H9 (cell line): ENCODE results near the gene NAB2. TPM values are rescaled to one million over a fixed set of nuclear protein-coding genes. Genes with fewer than 3 reads are reported as not detected.

Experiments
- DNase-seq: peaks from one replicate; pipeline ENCODE4 v3.0.0-alpha.2; 2017
- H2AFZ ChIP-seq: one replicate; pipeline ENCODE4 v1.6.1; 2013; ENCODE audit warnings: mild to moderate bottlenecking, low read length, control low read depth, moderate library complexity
- H2AK5ac ChIP-seq: 2 replicates; pipeline ENCODE4 v1.6.1; 2013; ENCODE audit warnings: low read length, control low read depth, mixed read lengths; ENCODE audit not compliant: insufficient read length
- H2BK120ac ChIP-seq: one replicate; pipeline ENCODE4 v1.6.1; 2013; ENCODE audit warnings: low read depth, mild to moderate bottlenecking, low read length, control low read depth, inconsistent platforms; ENCODE audit not compliant: poor library complexity, severe bottlenecking
- H2BK12ac ChIP-seq: 2 replicates; pipeline ENCODE4 v1.6.1; 2013; ENCODE audit warnings: low read length, control low read depth, mixed read lengths, low read depth; ENCODE audit not compliant: insufficient read length
- H2BK15ac ChIP-seq: 2 replicates; pipeline ENCODE4 v1.6.1; 2013; ENCODE audit warnings: low read depth, low read length, control low read depth
- H2BK20ac ChIP-seq: one replicate; pipeline ENCODE4 v1.6.1; 2013; ENCODE audit warnings: low read depth, mild to moderate bottlenecking, low read length, control low read depth, inconsistent platforms; ENCODE audit not compliant: poor library complexity, severe bottlenecking
- H2BK5ac ChIP-seq: 2 replicates; pipeline ENCODE4 v1.6.1; 2013; ENCODE audit warnings: low read length, control low read depth, mixed read lengths; ENCODE audit not compliant: insufficient read length
- H3K14ac ChIP-seq: 2 replicates; pipeline ENCODE4 v1.6.1; 2013; ENCODE audit warnings: low read length, control low read depth; ENCODE audit not compliant: insufficient read depth
- H3K18ac ChIP-seq: 2 replicates; pipeline ENCODE4 v1.6.1; 2013; ENCODE audit warnings: low read depth, mild to moderate bottlenecking, mixed read lengths, low read length, control low read depth; ENCODE audit not compliant: insufficient read length
- H3K23ac ChIP-seq: 2 replicates; pipeline ENCODE4 v1.6.1; 2013; ENCODE audit warnings: low read length, control low read depth, mixed read lengths, low read depth; ENCODE audit not compliant: insufficient read length
- H3K23me2 ChIP-seq: 2 replicates; pipeline ENCODE4 v1.6.1; 2013; ENCODE audit warnings: low read depth, mild to moderate bottlenecking, mixed read lengths, low read length, control low read depth; ENCODE audit not compliant: insufficient read length, poor library complexity, severe bottlenecking
- H3K27ac ChIP-seq: 2 replicates; pipeline ENCODE4 v1.5.1; 2013; ENCODE audit warnings: low read length, control low read depth, mixed read lengths, low read depth; ENCODE audit not compliant: insufficient read length
- H3K27me3 ChIP-seq: 2 replicates; pipeline ENCODE4 v1.6.1; 2013; ENCODE audit warnings: low read length, control low read depth, inconsistent platforms; ENCODE audit not compliant: insufficient read depth
- H3K4ac ChIP-seq: 2 replicates; pipeline ENCODE4 v1.6.1; 2013; ENCODE audit warnings: low read depth, mild to moderate bottlenecking, control low read depth, inconsistent platforms, low read length, moderate library complexity
- H3K4me1 ChIP-seq: 2 replicates; pipeline ENCODE4 v1.6.1; 2013; ENCODE audit warnings: low read length, control low read depth, inconsistent platforms; ENCODE audit not compliant: insufficient read depth
- H3K4me2 ChIP-seq: 2 replicates; pipeline ENCODE4 v1.6.1; 2013; ENCODE audit warnings: low read length, control low read depth, mixed read lengths; ENCODE audit not compliant: insufficient read length, insufficient read depth
- H3K56ac ChIP-seq: 2 replicates; pipeline ENCODE4 v1.6.1; 2013; ENCODE audit warnings: low read depth, mild to moderate bottlenecking, mixed read lengths, low read length, control low read depth; ENCODE audit not compliant: insufficient read length
- H3K79me1 ChIP-seq: 2 replicates; pipeline ENCODE4 v1.6.1; 2013; ENCODE audit warnings: low read depth, mild to moderate bottlenecking, moderate library complexity, low read length, control low read depth, inconsistent platforms; ENCODE audit not compliant: insufficient read depth, poor library complexity, severe bottlenecking
- H3K79me2 ChIP-seq: 2 replicates; pipeline ENCODE4 v1.6.1; 2013; ENCODE audit warnings: low read length, control low read depth, inconsistent platforms; ENCODE audit not compliant: insufficient read depth
- H3K9ac ChIP-seq: 2 replicates; pipeline ENCODE4 v1.6.1; 2013; ENCODE audit warnings: low read length, control low read depth, mixed read lengths; ENCODE audit not compliant: insufficient read length; ENCODE audit errors: extremely low read depth
- H3K9me3 ChIP-seq: one replicate; pipeline ENCODE4 v1.6.1; 2013; ENCODE audit warnings: low read depth, low read length, inconsistent platforms; ENCODE audit not compliant: control insufficient read depth
- H3T11ph ChIP-seq: one replicate; pipeline ENCODE4 v1.6.1; 2013; ENCODE audit warnings: mild to moderate bottlenecking, low read length, control low read depth, inconsistent platforms
- H4K20me1 ChIP-seq: one replicate; pipeline ENCODE4 v1.6.1; 2013; ENCODE audit not compliant: control insufficient read depth, insufficient read length, insufficient read depth
- H4K5ac ChIP-seq: 2 replicates; pipeline ENCODE4 v1.6.1; 2013; ENCODE audit warnings: low read depth, mild to moderate bottlenecking, mixed read lengths, low read length, control low read depth; ENCODE audit not compliant: insufficient read length
- H4K8ac ChIP-seq: replicated peaks from 2 replicates; pipeline ENCODE4 v1.6.1; 2013; ENCODE audit warnings: low read length, control low read depth, mixed read lengths, low read depth; ENCODE audit not compliant: insufficient read length
- H4K91ac ChIP-seq: 2 replicates; pipeline ENCODE4 v1.6.1; 2013; ENCODE audit warnings: low read depth, mild to moderate bottlenecking, moderate library complexity, mixed read lengths, low read length, control low read depth; ENCODE audit not compliant: insufficient read length
- H3K27ac Mint-ChIP-seq, 3 experiments: 2 replicates in 2 of 3; 3 replicates in 1 of 3; pipeline ENCODE4 v1.8.0; 2020 to 2021; ENCODE audit warnings: mixed read lengths in 3 of 3, mild to moderate bottlenecking in 1 of 3, moderate library complexity in 1 of 3
- H3K27me3 Mint-ChIP-seq: 2 replicates; pipeline ENCODE4 v1.8.0; 2021; ENCODE audit warnings: low read depth, mild to moderate bottlenecking, moderate library complexity, mixed read lengths
- H3K36me3 Mint-ChIP-seq, 3 experiments: 2 replicates in 2 of 3; 3 replicates in 1 of 3; pipeline ENCODE4 v1.8.0; 2020 to 2021; ENCODE audit warnings: low read depth in 3 of 3, mixed read lengths in 3 of 3; ENCODE audit not compliant: insufficient read depth in 1 of 3
- H3K4me1 Mint-ChIP-seq, 2 experiments: 2 replicates each; pipeline ENCODE4 v1.8.0; 2020; ENCODE audit warnings: mixed read lengths in 2 of 2
- H3K4me3 Mint-ChIP-seq, 2 experiments: 2 replicates in 1 of 2; 3 replicates in 1 of 2; pipeline ENCODE4 v1.8.0; 2020 to 2021; ENCODE audit warnings: mild to moderate bottlenecking in 2 of 2, mixed read lengths in 2 of 2, moderate library complexity in 1 of 2
- H3K9me3 Mint-ChIP-seq, 2 experiments: 2 replicates in 1 of 2; 3 replicates in 1 of 2; pipeline ENCODE4 v1.8.0; 2020; ENCODE audit warnings: mild to moderate bottlenecking in 2 of 2, mixed read lengths in 2 of 2, moderate library complexity in 1 of 2
- WGBS: extraction: QIAGEN DNeasy Blood & Tissue Kit; methylation state at CpG from one replicate; pipeline ENCODE4 v1.1.7; 2013; ENCODE audit warnings: missing lambda C conversion rate, low lambda C conversion rate, mixed read lengths; ENCODE audit not compliant: insufficient read length; ENCODE audit errors: extremely low coverage; 5-methylcytosine and 5-hydroxymethylcytosine counted together
- total RNA-seq: library from RNA; stranded (reverse); gene quantifications from 2 replicates; pipeline ENCODE4 v1.2.1, GENCODE V29; 2021
- TF ChIP-seq, protein P1 (sequence below): fragments of 200-600 bp; sonication (generic); conservative IDR thresholded peaks from 3 replicates; pipeline ENCODE4 v1.8.0; 2021; ENCODE audit warnings: antibody characterized with exemption, mild to moderate bottlenecking

NAB2 gene
- total RNA-seq, 1 experiment from 2014 or later, result 67.8 TPM

DNA sequence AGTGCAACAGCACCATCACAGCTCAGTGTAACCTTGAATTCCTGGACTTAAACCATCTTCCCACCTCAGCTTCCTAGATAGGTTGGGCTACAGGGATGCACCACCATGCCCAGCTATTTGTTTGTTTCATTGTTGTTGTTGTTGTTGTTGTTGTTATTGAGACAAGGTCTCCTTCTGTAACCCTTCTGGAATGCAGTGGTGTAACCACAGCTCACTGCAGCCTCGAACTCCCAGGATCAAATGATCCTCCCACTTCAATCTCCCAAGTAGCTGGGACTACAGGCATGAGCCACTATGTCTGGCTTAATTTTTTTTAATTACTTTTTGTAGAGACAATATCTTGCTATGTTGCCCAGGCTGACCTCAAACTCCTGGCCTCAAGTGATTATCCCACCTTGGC is 9.1 kb upstream of the NAB2 start:
- Histone ChIP-seq H2BK20ac (no peak overlapping the region), H2AK5ac (no peak overlapping the region), H4K20me1 (no peaks in the 10 kb centered on the region), H3K4me2 (no peak overlapping the region), H3K79me1 (no peaks in the 10 kb centered on the region), H3T11ph (no peak overlapping the region), H3K23me2 (peaks cover 4% of the 10 kb centered on the region), H2BK15ac (no peak overlapping the region), H4K91ac (no peak overlapping the region), H3K4ac (no peak overlapping the region), H3K9me3 (no peaks in the 10 kb centered on the region), H3K9ac (no peak overlapping the region), H4K5ac (no peak overlapping the region), H3K18ac (no peak overlapping the region), H2BK120ac (no peak overlapping the region), H2BK12ac (no peak overlapping the region), H3K27me3 (no peaks in the 10 kb centered on the region), H2BK5ac (no peak overlapping the region), H3K27ac (no peak overlapping the region), H3K14ac (no peak overlapping the region), H3K56ac (no peak overlapping the region), H3K79me2 (no peaks in the 10 kb centered on the region), H3K4me1 (no peaks in the 10 kb centered on the region), H4K8ac (no peak overlapping the region), H2AFZ (no peak overlapping the region), H3K23ac (no peak overlapping the region)
- TF ChIP-seq, protein P1, sequence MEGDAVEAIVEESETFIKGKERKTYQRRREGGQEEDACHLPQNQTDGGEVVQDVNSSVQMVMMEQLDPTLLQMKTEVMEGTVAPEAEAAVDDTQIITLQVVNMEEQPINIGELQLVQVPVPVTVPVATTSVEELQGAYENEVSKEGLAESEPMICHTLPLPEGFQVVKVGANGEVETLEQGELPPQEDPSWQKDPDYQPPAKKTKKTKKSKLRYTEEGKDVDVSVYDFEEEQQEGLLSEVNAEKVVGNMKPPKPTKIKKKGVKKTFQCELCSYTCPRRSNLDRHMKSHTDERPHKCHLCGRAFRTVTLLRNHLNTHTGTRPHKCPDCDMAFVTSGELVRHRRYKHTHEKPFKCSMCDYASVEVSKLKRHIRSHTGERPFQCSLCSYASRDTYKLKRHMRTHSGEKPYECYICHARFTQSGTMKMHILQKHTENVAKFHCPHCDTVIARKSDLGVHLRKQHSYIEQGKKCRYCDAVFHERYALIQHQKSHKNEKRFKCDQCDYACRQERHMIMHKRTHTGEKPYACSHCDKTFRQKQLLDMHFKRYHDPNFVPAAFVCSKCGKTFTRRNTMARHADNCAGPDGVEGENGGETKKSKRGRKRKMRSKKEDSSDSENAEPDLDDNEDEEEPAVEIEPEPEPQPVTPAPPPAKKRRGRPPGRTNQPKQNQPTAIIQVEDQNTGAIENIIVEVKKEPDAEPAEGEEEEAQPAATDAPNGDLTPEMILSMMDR, result no peak
- Mint-ChIP-seq H3K27me3 (no peaks in the 10 kb centered on the region), H3K36me3 (peaks cover 5 to 16% (median 13%) of the 10 kb centered on the region in 3 experiments; a peak in 5 of 7 replicates), H3K9me3 (no peaks in the 10 kb centered on the region; a peak in 1 of 5 replicates), H3K4me3 (no peak overlapping the region), H3K27ac (no peak overlapping the region; a peak in 1 of 7 replicates), H3K4me1 (peaks cover 10 to 13% of the 10 kb centered on the region in 2 experiments)
- no peak for DNase-seq
- WGBS, result no CpG with 5 or more reads among the region's 1 CpG
